ENCODE data around the gene ZNF618. TPM values are rescaled to one million over a fixed set of nuclear protein-coding genes. Genes with fewer than 3 reads are reported as not detected.
A peak's percentile ranks its signal among the peaks of the same experiment; 100 is the strongest.

Gene ZNF618
- total RNA-seq, 1 experiment from 2014 or later = 1.2 TPM

- Mint-ChIP-seq H3K27me3 (ENCODE audit: insufficient read depth, unreplicated experiment) (peaks cover 1% of the 10 kb centered on the region), H3K9me3 (ENCODE audit: unreplicated experiment) (peaks cover 17% of the 10 kb centered on the region), H3K4me3 (ENCODE audit: unreplicated experiment) (peak overlapping the region; percentile 94), H3K4me1 (ENCODE audit: low read depth, unreplicated experiment) (peaks cover 19% of the 10 kb centered on the region), H3K36me3 (ENCODE audit: insufficient read depth, unreplicated experiment) (peaks cover 7% of the 10 kb centered on the region), H3K27ac (ENCODE audit: unreplicated experiment) (no peak overlapping the region)
- Histone ChIP-seq H3K36me3 (ENCODE audit: control insufficient read depth, insufficient read depth, low read length) (peaks cover 8% of the 10 kb centered on the region), H3K4me1 (peaks cover 26% of the 10 kb centered on the region), H3K9me3 (peaks cover 14% of the 10 kb centered on the region), H3K27me3 (replicated peaks; ENCODE audit: control insufficient read depth, insufficient read depth, low read length) (no peaks in the 10 kb centered on the region), H3K4me3 (ENCODE audit: low read depth, low read length) (no peak overlapping the region)
- peak in 1 of 2 experiments; percentile 64 for DNase-seq
- BruUV-seq (replicated peaks) = no TSS peak
- intact Hi-C loops (cut with micrococcal nuclease; ENCODE audit: unreplicated experiment) = no loop called here
- no peak for TF ChIP-seq CTCF (IDR thresholded peaks at IDR 0.05; ENCODE audit: insufficient read depth in 1 of 2, low read depth in 1 of 2, low read length in 1 of 2, severe bottlenecking in 1 of 2, unreplicated experiment in 1 of 2)
- ChIA-PET POLR2A (interaction anchor here (0.6 to 1.3 kb wide), 3 partner anchors 10 to 17 kb away, joined by 4 to 7 read pairs (median 4); no protein-coding TSS in a partner anchor), CTCF (interaction anchor here (0.8 to 3.2 kb wide), 7 partner anchors 8 to 191 kb away, joined by 3 to 40 read pairs (median 5); no protein-coding TSS in a partner anchor)
Measured at GRCh38 chr9:114099669-114100270, 223.7 kb downstream of the ZNF618 start.

- H3K4me1 ChIP-seq = peaks cover 26% of the 10 kb centered on the region
- H3K4me1 Mint-ChIP-seq (ENCODE audit: low read depth, unreplicated experiment) = peaks cover 19% of the 10 kb centered on the region
- ChIA-PET CTCF (interaction anchor here (3.2 kb wide), 1 partner anchor 8 kb away, joined by 40 read pairs; no protein-coding TSS in a partner anchor), POLR2A (no interaction called here)
- BruUV-seq (replicated peaks) = no TSS peak
- H3K27me3 ChIP-seq (replicated peaks; ENCODE audit: control insufficient read depth, insufficient read depth, low read length) = no peaks in the 10 kb centered on the region
- DNase-seq = peak in 1 of 2 experiments; percentile 5
- peaks cover 7% of the 10 kb centered on the region for H3K36me3 Mint-ChIP-seq (ENCODE audit: insufficient read depth, unreplicated experiment)
- no peak for TF ChIP-seq CTCF (IDR thresholded peaks at IDR 0.05; ENCODE audit: insufficient read depth in 1 of 2, low read depth in 1 of 2, low read length in 1 of 2, severe bottlenecking in 1 of 2, unreplicated experiment in 1 of 2)
- H3K27me3 Mint-ChIP-seq (ENCODE audit: insufficient read depth, unreplicated experiment) = peaks cover 2% of the 10 kb centered on the region
- H3K4me3 ChIP-seq (ENCODE audit: low read depth, low read length) = no peak overlapping the region
- peak overlapping the region; percentile 94 for H3K4me3 Mint-ChIP-seq (ENCODE audit: unreplicated experiment)
- intact Hi-C loops (cut with micrococcal nuclease; ENCODE audit: unreplicated experiment) = no loop called here
- H3K9me3 Mint-ChIP-seq (ENCODE audit: unreplicated experiment) = peaks cover 17% of the 10 kb centered on the region
- peaks cover 14% of the 10 kb centered on the region for H3K9me3 ChIP-seq
- peaks cover 5% of the 10 kb centered on the region for H3K36me3 ChIP-seq (ENCODE audit: control insufficient read depth, insufficient read depth, low read length)
- H3K27ac Mint-ChIP-seq (ENCODE audit: unreplicated experiment) = no peak overlapping the region
Measured at GRCh38 chr9:114100536-114100935, 224.4 kb downstream of the ZNF618 start.

GRCh38 chr9:114102484-114102883 lies 226.4 kb downstream of the ZNF618 start:
- CTCF ChIA-PET = no interaction called here
- Mint-ChIP-seq H3K27ac (ENCODE audit: unreplicated experiment) (no peak overlapping the region), H3K27me3 (ENCODE audit: insufficient read depth, unreplicated experiment) (peaks cover 2% of the 10 kb centered on the region), H3K4me3 (ENCODE audit: unreplicated experiment) (no peak overlapping the region), H3K9me3 (ENCODE audit: unreplicated experiment) (peaks cover 17% of the 10 kb centered on the region), H3K4me1 (ENCODE audit: low read depth, unreplicated experiment) (peaks cover 8% of the 10 kb centered on the region), H3K36me3 (ENCODE audit: insufficient read depth, unreplicated experiment) (peaks cover 3% of the 10 kb centered on the region)
- Histone ChIP-seq H3K4me3 (ENCODE audit: low read depth, low read length) (no peak overlapping the region), H3K4me1 (peaks cover 22% of the 10 kb centered on the region), H3K9me3 (peaks cover 14% of the 10 kb centered on the region), H3K27me3 (replicated peaks; ENCODE audit: control insufficient read depth, insufficient read depth, low read length) (no peaks in the 10 kb centered on the region), H3K36me3 (ENCODE audit: control insufficient read depth, insufficient read depth, low read length) (no peaks in the 10 kb centered on the region)
- POLR2A ChIA-PET = no interaction called here
- TF ChIP-seq CTCF (IDR thresholded peaks at IDR 0.05; ENCODE audit: insufficient read depth in 1 of 2, low read depth in 1 of 2, low read length in 1 of 2, severe bottlenecking in 1 of 2, unreplicated experiment in 1 of 2) = no peak
- BruUV-seq (replicated peaks) = no TSS peak
- DNase-seq = no peak
- intact Hi-C loops (cut with micrococcal nuclease; ENCODE audit: unreplicated experiment) = no loop called here
